ENCODE results near the gene CLEC10A.

The CLEC10A gene

GRCh38 chr17:7041607-7042500 lies 38.2 kb downstream of the CLEC10A start:
- in situ Hi-C loops (cut with HindIII; ENCODE audit: low sequenced_read_pairs), result no loop called here
- no peak overlapping the region for H3K4me3 ChIP-seq (ENCODE audit: low read depth, low read length)
- no peak for DNase-seq (ENCODE audit: low read depth)
- no peak for TF ChIP-seq CTCF (IDR thresholded peaks at IDR 0.05; ENCODE audit: low read depth, low read length, missing control alignments)

GRCh38 chr17:7039832-7040231 lies 40.2 kb downstream of the CLEC10A start:
- in situ Hi-C loops (cut with HindIII; ENCODE audit: low sequenced_read_pairs), result no loop called here
- no peak for TF ChIP-seq CTCF (IDR thresholded peaks at IDR 0.05; ENCODE audit: low read depth, low read length, missing control alignments)
- no peak for DNase-seq (ENCODE audit: low read depth)
- no peak overlapping the region for H3K4me3 ChIP-seq (ENCODE audit: low read depth, low read length)

GRCh38 chr17:7038025-7038862 lies 41.8 kb downstream of the CLEC10A start:
- TF ChIP-seq CTCF (IDR thresholded peaks at IDR 0.05; ENCODE audit: low read depth, low read length, missing control alignments), result no peak
- H3K4me3 ChIP-seq (ENCODE audit: low read depth, low read length), result no peak overlapping the region
- DNase-seq (ENCODE audit: low read depth), result no peak
- in situ Hi-C loops (cut with HindIII; ENCODE audit: low sequenced_read_pairs), result no loop called here

GRCh38 chr17:7035591-7036368 lies 44.3 kb downstream of the CLEC10A start, which contains the start of gene SLC16A13:
Gene SLC16A13, plus strand, starts transcription at chr17:7036015. Its CDS starts 368 bp downstream, at chr17:7036383.
- H3K4me3 ChIP-seq (ENCODE audit: low read depth, low read length), result peak within 1 kb of the TSS; percentile 64
- DNase-seq (ENCODE audit: low read depth), result peak; percentile 80
- in situ Hi-C loops (cut with HindIII; ENCODE audit: low sequenced_read_pairs), result no loop called here
- no peak for TF ChIP-seq CTCF (IDR thresholded peaks at IDR 0.05; ENCODE audit: low read depth, low read length, missing control alignments)

- TF ChIP-seq CTCF (IDR thresholded peaks at IDR 0.05; ENCODE audit: low read depth, low read length, missing control alignments), result no peak
- in situ Hi-C loops (cut with HindIII; ENCODE audit: low sequenced_read_pairs), result no loop called here
- no peak for DNase-seq (ENCODE audit: low read depth)
- H3K4me3 ChIP-seq (ENCODE audit: low read depth, low read length), result peak overlapping the region; percentile 64
These were observed 45.0 kb downstream of the CLEC10A start for GRCh38 chr17:7034955-7035590.

All from astrocyte of the cerebellum (primary cell).